Stimulated activated CD8-positive, alpha-beta memory T cell treated with anti-CD3 and anti-CD28 coated beads, Interleukin-2, amount 100 ng/mL, for 48 hours (primary cell): ENCODE measurements around the gene FARSA.
"Not testable (repeated sequence)": the region's sequence is repeated elsewhere in the genome, so short reads cannot be mapped to it uniquely, and the experiment has no call there.

ENCODE experiments used
- DNase-seq, 2 donors: peaks; one replicate each; pipeline ENCODE4 v3.0.0-alpha.2; 2020; ENCODE audit warnings: low read depth in 2 of 2

Gene FARSA

GRCh38 chr19:12890787-12891552 is 42.5 kb downstream of the FARSA start, which contains the start of gene GCDH:
TSS of gene GCDH (plus strand) at chr19:12891160. CDS start at chr19:12891305, 145 bp downstream.
- peak; percentile 92 to 93 for DNase-seq

- DNase-seq = not testable (repeated sequence)
Measured at GRCh38 chr19:12890299-12890786, 43.2 kb downstream of the FARSA start.

- no peak for DNase-seq
Measured at GRCh38 chr19:12888006-12888603, 45.4 kb downstream of the FARSA start.

GRCh38 chr19:12886969-12887747 is 46.4 kb downstream of the FARSA start, which contains the start of gene KLF1:
TSS of gene KLF1 (minus strand) at chr19:12887201. CDS start at chr19:12887140, 61 bp downstream.
- DNase-seq = no peak

GRCh38 chr19:12886651-12886968 is 46.9 kb downstream of the FARSA start:
- no peak for DNase-seq

- DNase-seq = no peak
Measured at GRCh38 chr19:12885749-12886650, 47.5 kb downstream of the FARSA start.

- DNase-seq = peak; percentile 81 to 90
Measured at GRCh38 chr19:12884926-12885748, 48.4 kb downstream of the FARSA start.

GRCh38 chr19:12884627-12884925 is 48.9 kb downstream of the FARSA start:
- DNase-seq = no peak

GRCh38 chr19:12884202-12884601 is 49.3 kb downstream of the FARSA start:
- DNase-seq = no peak

GRCh38 chr19:12882589-12882988 is 50.9 kb downstream of the FARSA start:
- no peak for DNase-seq

- peak; percentile 88 for DNase-seq
Measured at GRCh38 chr19:12881172-12881808, 52.2 kb downstream of the FARSA start, which contains the start of gene DNASE2. TSS of gene DNASE2 (minus strand) at chr19:12881449. CDS start at chr19:12881375, 74 bp downstream.

- no peak for DNase-seq
Measured at GRCh38 chr19:12880551-12881171, 52.9 kb downstream of the FARSA start.

- no peak for DNase-seq
Measured at GRCh38 chr19:12875086-12875485, 58.4 kb downstream of the FARSA start.

- DNase-seq = no peak
Measured at GRCh38 chr19:12873891-12874745, 59.4 kb downstream of the FARSA start.

GRCh38 chr19:12872941-12873890 is 60.3 kb downstream of the FARSA start:
- DNase-seq = peak in 1 of 2 donors; percentile 51
